G401.6 (cell line): ENCODE results near the gene GAMT.

Source experiments
- FAIRE-seq: peaks from 2 replicates; lab custom pipeline; 2012; peaks lifted over from hg19 to GRCh38; lab: Jason Lieb, UNC

Gene GAMT

DNA sequence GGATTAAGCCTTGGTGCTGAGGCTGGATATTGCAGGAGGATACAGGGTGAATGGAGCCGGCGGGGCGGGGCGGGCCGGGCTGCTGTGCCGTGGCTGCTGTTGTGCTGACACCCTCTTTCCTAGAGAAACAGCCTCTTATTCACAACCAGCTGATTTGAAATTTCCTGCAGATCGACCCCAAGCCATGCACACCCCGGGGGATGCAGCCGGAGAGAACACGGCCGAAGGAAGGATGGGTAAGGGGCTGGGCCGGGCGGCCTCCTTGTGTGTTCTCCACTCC, 17.1 kb upstream of the GAMT start:
- FAIRE-seq: no peak

DNA sequence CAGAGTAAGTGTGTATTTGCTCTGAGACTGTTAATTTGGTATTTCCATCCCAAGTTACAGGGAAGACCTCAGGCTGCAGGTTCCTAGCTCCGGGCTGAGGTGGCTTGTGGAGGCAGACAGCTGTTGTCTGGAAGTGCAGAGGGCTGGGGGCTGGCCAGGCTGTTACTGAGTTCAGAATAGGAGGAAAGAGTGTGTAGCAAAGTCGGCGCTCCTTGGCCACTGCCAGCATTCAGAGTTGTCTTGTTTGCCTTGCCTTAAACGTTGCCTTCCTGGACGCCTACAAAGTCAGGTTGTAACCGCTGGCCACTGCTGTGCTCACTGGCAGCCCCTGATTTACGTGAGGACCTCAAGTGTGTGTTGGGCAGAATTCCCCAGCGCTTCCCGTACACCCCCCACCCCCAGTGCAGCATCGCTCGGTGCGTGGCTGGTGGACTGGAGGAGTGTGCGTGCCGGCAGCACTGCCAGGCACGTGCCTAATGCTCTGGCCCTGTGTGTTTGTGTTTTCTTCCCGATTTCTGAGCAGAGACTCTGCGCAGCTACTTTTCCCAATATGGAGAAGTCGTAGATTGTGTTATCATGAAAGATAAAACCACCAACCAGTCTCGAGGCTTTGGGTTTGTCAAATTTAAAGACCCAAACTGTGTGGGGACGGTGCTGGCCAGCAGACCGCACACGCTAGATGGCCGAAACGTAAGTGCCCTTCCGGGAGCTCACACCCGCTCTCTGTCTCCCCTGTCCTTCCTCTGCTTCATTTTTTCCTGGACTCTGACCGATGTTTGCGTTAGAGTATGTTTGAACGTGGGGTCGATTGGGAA, 16.5 kb upstream of the GAMT start:
- FAIRE-seq: no peak

DNA sequence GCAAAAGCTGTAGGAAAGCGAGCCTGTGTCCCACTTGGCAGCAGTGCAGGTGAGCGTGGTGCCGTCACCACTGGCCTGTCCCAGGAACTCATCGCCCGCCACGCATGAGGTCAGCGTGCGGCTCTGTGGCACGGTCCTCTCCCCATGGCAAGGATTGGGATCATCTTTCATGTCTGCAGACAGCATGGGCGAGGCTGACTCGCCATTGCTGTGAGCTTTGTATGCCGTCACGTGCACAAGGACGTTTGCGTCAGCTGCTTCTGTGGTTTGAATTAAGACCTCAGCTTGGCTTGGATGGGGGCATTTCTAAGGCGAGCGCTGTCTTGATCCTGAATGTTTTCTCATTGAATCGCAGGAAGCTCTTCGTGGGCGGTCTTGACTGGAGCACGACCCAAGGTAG, 15.8 kb upstream of the GAMT start:
- no peak for FAIRE-seq

DNA sequence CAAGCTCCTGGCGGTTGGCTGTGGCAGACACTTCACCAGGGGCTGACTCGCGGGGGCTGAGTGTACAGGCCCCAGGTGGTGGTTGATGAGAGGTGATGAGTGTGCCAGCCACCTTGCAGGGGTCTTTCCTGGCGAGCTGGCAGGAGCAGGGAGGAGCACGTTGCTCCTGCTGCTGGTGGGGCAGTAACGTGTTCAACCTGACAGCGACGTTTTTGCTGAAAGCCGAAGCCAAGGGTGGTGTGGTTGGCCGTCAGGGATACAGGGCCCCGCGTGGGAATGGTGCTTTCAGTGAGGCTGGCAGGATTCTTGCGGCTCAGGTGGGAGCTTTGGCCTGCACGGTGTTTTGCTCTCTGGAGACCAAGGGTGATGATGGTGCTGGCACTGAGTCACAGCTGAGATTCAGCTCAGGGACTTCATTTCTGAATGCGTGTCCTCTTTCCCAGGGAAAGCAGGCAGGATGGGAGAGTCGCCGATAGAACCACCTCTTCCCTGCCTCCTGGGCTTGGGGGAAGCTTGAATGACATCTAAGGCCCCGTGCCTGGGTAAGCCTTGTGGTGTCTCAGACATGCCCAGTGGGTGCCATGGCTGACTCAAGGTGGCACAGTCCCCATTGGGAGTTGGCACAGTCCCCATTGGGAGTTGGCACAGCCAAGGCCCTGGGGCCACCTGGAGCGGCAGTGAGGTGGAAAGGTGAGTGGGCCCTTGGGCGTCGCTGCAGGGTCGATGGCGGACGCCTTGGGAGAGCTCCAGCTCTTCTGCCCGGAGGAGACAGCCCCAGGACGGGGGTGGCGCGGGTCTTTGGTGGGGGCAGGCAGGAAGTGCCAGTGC, 14.9 kb upstream of the GAMT start:
- no peak for FAIRE-seq

- FAIRE-seq: no peak
These were observed 11.9 kb upstream of the GAMT start for GRCh38 chr19:1412995-1413800.

GRCh38 chr19:1412323-1412923, 11.1 kb upstream of the GAMT start:
- FAIRE-seq: no peak

DNA sequence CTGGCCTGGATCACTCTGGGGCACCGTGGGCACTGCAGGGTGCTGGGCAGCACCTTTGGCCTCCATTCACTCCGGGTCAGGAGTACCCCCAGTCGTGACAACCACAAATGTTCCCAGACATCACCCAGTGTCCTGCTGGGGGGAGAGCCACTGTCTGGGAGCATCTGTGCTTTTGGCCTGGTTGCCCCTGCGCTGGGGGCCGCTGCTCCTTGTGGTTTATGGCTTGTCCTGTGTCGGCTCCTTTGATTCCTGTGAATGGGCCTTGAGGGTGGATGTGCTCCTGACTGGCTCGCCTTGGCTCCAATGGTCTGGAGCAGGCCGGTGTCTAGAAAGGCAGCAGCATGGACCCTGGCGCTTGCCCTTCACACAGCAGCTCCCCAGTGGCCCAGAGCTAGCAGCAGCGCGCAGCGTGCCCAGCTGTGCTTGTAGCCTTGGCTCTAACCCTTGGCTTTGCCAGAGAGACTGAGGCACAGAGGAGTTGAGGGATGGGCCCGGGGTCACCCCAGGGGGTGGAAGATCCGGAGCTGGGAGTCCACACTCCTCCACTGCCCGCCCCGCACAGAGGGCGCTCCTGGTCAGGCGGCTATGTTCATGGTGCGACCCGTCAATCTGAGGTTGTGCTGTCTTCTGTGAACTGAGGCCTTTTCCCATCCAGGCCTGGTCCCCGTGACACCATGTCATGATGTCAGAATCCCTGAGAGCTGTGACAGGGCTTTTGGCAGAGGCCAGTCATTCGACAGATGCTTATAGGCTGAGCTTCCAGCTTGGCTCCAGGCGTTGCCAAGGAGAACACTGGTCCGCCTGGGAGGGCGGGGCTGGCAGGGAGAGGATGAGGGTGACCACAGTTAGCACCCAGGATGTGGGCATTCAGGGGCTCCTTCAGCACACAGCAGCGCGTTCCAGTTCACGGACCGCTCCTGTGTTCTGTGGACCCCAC, 10.2 kb upstream of the GAMT start:
- no peak for FAIRE-seq

- no peak for FAIRE-seq
These were observed 9.4 kb upstream of the GAMT start for GRCh38 chr19:1410789-1411188.

DNA sequence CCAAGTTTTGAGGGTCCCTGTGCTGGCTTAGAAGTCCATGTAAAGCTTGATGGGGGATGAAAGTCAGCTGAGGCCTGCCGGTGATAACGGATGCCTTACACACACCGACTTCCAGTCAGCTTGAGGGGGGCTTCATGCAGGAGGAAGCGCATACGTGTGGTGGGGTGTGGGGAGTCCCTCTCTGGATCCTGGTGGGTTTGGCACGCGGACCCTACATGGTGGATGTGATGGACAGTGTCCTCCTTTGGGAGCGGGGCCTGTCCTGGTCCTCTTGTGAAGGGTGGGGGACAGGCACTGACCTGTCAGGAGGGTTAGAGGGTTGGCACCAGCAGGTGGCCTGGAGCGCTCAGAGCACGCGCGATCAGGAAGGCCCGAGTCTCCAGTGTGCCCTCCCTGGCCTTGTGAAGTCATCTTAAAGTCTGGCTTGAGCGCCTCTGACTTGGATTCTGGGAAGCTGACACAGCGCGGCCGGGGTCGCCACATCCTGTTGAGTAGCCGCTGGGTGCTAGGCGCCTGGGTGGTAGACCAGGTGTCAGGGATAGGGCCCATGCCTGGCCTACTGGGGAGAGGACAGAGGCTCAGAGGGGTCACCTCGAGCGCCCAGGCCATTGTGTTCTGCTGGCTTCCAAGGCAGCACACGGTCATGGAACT, 8.9 kb upstream of the GAMT start:
- FAIRE-seq: no peak

- no peak for FAIRE-seq
These were observed 8.1 kb upstream of the GAMT start for GRCh38 chr19:1409204-1410005.

DNA sequence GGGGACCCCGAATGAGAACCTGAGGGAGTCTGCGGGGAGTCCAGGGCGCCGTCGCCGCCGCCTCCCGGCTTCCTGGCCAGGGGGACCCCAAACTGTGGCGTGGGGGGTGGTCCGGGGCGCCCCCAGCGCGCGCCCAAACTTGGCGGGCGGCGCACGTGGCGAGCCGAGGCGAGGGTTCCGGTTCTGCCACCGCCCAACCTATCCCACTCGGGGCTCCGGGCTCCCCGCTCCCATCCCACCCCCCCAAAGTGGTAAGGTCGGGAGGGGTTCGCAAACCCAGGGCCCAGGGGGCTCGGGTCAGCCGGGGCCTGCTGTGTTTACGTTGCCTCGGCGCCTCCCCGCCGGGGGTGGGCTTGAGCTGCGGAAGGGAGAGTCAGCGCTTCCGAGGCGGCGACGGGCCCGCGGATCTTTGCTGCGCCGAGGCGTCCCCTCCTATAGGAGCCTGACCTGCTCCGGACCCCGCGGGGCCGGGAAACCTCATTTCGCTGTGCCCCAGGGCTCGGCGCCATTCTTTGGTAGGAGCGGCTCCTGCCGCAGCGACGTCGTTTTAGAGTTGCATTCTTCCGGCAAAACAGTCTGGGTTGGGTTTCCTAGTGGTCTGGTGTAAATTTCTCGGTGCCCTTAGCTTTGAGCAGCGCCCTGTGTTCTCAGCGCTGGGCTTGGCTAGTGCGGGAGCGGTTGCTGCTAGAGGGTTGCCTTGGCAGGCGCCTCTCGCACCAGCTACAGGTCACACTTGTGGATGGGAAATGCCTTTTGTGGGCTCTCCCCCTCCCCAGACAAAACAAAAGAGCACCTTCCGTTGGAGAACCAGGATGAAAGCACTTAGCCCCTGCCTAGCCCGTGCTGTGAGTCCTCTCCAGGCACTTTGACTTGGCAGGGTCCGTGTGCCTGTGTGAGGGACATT, 7.2 kb upstream of the GAMT start:
- no peak for FAIRE-seq

DNA sequence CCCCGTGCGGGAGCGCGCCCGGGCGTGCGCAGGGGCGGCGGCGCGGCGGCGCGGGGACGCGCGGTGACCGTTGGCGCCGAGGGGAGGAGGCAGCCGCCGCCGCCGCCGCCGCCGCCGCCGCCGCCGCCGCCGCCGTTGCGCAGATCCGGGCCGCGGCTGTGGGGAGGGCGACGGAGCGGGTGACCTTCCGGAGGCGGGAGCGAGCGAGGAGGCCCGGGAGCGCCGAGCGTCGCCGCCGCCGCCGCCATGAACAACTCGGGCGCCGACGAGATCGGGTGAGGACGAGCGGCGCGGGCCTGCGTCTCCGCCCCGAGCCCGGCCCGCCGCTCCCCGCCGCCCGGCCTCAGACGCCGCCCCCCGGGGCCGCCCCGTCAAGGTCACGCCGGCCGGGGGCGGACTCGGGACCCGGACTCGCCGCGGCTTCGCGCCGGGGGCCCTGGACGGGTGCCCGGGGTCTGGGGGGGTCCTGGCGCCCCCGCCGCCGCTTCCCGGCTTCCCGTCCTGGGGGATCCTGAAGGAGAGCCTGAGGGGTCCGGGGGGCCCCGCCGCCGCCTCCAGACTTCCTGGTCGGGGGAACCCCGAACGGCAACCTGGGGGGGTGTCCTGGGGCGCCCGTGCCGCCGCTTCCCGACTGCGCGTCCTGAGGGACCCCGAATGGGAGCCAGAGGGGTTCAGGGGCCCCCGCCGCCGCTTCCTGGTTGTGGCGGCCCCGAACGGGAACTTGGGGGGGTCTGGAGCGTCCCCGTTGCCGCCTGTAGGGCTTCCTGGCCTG, 6.4 kb upstream of the GAMT start, which contains the start of gene DAZAP1:
Gene DAZAP1, plus strand, starts transcription at position 59 of the 772 bp plus-strand sequence. Its CDS starts 188 bp downstream, at position 247.
- no peak for FAIRE-seq

DNA sequence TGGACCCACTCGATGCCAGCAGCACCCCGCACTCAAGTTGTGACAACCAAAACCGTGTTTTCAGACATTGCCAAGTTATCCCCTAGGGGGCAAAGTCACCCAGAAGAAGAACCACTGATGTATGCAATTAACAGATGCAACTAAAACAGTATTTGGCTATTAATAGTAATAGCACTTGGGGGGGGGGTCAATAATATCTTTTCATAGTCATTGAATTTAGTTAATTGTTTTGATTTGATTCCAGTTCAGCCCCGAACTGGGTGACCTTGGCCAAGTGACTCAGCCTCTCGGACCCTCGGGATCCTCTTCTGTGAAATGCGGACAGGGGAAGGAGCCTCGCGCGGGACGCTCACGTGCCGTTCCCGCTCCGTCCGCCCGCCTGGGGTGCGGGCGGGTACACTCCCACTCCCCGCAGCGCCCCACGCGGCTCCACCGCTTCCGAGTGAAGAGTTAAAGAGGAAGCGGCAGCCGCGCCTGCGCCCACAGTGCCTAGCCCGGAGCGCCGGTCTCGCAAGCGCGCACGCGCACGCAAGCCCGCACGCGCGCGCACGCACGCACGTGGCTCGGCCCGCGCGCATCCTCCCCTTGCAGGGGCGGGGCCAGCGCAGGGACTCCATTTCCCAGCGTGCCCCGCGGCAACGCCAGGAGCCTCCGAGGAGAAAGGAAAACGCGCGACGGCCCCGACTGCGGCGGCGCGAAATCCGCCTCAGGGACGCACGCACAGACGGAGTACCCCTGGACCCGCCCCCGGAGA, 5.6 kb upstream of the GAMT start:
- FAIRE-seq: no peak

DNA sequence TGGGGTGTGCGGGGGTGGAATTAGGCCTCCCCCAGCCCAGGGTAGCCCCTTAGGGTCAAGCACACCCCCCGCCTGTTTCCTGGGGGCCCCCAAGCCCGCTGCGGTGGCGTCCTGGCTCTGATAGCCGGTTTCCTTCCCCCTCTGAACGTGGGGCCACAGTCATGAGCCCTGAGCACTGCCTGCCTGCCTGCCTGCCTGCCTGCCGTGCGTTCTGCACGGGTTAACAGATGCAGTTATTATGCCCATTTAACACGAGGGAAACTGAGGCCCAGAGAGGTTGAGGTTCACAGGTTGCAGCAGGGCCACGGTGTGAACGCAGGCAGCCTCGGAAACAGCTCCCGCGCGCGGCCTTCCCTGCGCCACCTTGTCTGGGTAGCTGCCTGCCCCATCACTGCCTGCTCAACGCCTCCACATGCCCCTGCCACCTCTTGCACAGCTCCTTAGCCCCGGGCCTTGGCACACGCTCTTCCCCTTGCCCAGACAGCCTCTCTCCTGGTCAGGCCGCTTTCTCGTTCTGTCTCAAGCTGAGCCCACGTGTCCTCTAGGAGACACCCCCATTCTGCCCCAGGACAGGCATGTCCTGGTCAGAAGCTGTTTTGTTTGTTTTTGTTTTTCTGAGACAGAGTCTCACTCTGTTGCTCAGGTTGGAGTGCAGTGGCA, 1.2 kb upstream of the GAMT start:
- FAIRE-seq: no peak

DNA sequence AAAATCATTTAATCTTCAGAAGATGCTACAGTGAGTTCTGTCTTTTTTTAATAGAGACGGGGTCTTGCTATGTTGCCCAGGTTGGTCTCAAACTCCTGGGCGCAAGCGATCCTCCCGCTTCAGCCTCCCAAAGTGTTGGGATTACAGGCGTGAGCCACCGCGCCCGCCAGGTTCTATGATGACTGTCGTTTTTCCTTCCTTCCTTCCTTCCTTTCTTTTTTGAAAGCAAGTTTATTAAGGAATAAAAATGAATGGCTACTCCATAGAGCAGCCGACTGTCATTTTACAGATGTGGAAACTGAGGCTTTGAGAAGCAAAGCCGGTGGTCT, 511 bp upstream of the GAMT start:
- FAIRE-seq: no peak

DNA sequence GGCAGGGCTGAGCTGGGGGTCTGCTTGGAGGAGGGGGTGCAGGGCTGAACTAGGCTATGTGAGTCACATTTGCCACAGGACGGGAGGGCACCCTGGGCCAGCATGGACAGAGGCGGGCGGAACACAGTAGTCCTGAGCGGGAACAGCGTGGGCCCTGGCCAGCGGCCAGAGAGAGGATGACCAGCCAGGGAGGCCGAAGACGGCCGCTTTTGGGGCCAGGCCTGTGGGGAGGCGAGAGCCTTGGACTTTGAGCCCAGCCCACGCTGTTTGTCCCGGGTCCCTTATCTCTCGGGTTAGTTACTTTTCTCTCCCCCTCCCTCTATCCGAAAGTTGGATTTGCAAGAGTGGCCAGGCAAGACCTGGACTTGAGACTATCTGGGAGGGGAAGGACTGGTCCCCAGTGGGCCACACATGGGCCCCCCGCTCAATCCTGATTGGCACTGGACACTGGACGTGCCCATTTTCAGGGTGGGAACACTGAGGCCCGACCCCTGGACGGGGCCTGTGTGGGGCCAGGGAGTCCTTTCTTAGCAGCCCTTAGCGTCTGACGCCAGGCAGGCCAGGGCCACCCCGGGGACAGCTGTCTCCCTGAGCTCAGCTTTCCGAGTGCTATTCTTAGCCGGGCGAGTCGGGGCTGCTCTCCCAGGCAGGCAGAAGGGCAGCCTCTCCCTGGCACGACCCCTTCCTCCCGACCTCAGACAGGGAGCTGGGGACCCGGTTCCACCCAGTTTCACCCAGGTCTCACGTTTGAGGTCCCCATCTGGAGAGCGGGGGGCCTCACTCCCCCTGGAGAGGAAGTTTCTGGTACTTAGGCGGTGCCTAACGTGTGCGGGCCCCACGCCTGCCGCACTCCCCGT, 833 bp downstream of the GAMT start:
- no peak for FAIRE-seq
